8988T (cell line): ENCODE data around the gene TRPV6.

Experiments used
- DNase-seq: peaks from one replicate; pipeline ENCODE4 v3.0.0; 2011

The TRPV6 gene

GRCh38 chr7:142847353-142847752 is 38.2 kb downstream of the TRPV6 start:
- no peak for DNase-seq

GRCh38 chr7:142842251-142842766 is 43.2 kb downstream of the TRPV6 start:
- no peak for DNase-seq

GRCh38 chr7:142838461-142839213 is 46.9 kb downstream of the TRPV6 start:
- DNase-seq, result no peak

GRCh38 chr7:142836426-142836825 is 49.1 kb downstream of the TRPV6 start:
- no peak for DNase-seq

GRCh38 chr7:142835487-142835886 is 50.1 kb downstream of the TRPV6 start:
- DNase-seq, result no peak

- no peak for DNase-seq
These were observed 52.1 kb downstream of the TRPV6 start for GRCh38 chr7:142833174-142834048.

- no peak for DNase-seq
These were observed 53.1 kb downstream of the TRPV6 start for GRCh38 chr7:142832417-142832816.

GRCh38 chr7:142827951-142828500 is 57.5 kb downstream of the TRPV6 start:
- DNase-seq, result no peak

- DNase-seq, result no peak
These were observed 62.8 kb downstream of the TRPV6 start for GRCh38 chr7:142822714-142823113.
